SK-N-SH (cell line): ENCODE measurements around the gene CDKAL1. TPM values are rescaled to one million over a fixed set of nuclear protein-coding genes. Genes with fewer than 3 reads are reported as not detected.
A peak's percentile ranks its signal among the peaks of the same experiment; 100 is the strongest.

Experiments
- CTCF ChIA-PET: fragments of 300-600, 350-600 bp; formaldehyde crosslinking; extraction: SDS; loops from one replicate; lab custom pipeline; 2021; lab: Yijun Ruan, JAX
- POLR2A ChIA-PET: fragments of 350-600 bp; sonication (Branson Sonifier 250); formaldehyde crosslinking; extraction: SDS; loops from one replicate; lab custom pipeline; 2020; ENCODE audit warnings: antibody characterized with exemption, inconsistent platforms; lab: Yijun Ruan, JAX
- DNase-seq: peaks from one replicate; pipeline ENCODE4 v3.0.0; 2012
- H2AFZ ChIP-seq: fragments of 200-600 bp; sonication (generic); 2 replicates; pipeline ENCODE4 v1.8.1; 2016; ENCODE audit warnings: antibody characterized with exemption, mild to moderate bottlenecking, low read depth
- H3F3A ChIP-seq: fragments of 200-600 bp; sonication (generic); replicated peaks from 2 replicates; pipeline ENCODE3; 2016; ENCODE audit warnings: antibody characterized with exemption, mild to moderate bottlenecking; ENCODE audit not compliant: insufficient read depth
- H3K27ac ChIP-seq, 2 experiments: fragments of 200-500 bp in 1 of 2; fragments of 200-600 bp in 1 of 2; sonication (Bioruptor generic) in 1 of 2; sonication (generic), shearing (Covaris generic) in 1 of 2; 2 replicates each; pipeline versions ENCODE4 v1.5.1 to v1.6.1; 2014 to 2016; ENCODE audit warnings: low read depth in 2 of 2, inconsistent platforms in 1 of 2, low read length in 1 of 2, mild to moderate bottlenecking in 1 of 2, mixed read lengths in 1 of 2
- H3K27me3 ChIP-seq: fragments of 200-600 bp; sonication (generic), shearing (Covaris generic); 2 replicates; pipeline ENCODE4 v1.6.1; 2016; ENCODE audit warnings: mixed run types; ENCODE audit not compliant: insufficient read depth
- H3K36me3 ChIP-seq, 2 experiments: fragments of 200-500 bp in 1 of 2; fragments of 200-600 bp in 1 of 2; sonication (Bioruptor generic) in 1 of 2; sonication (generic) in 1 of 2; replicated peaks in 1 of 2; 2 replicates each; pipeline versions ENCODE3 to v1.5.1; 2014 to 2016; ENCODE audit warnings: low read length in 1 of 2, mild to moderate bottlenecking in 1 of 2; ENCODE audit not compliant: insufficient read depth in 2 of 2, control insufficient read depth in 1 of 2
- H3K4me1 ChIP-seq, 2 experiments: fragments of 200-500 bp in 1 of 2; fragments of 200-600 bp in 1 of 2; sonication (Bioruptor generic) in 1 of 2; sonication (generic), shearing (Covaris generic) in 1 of 2; 2 replicates each; pipeline versions ENCODE4 v1.5.1 to v1.6.1; 2014 to 2016; ENCODE audit warnings: low read depth in 1 of 2, low read length in 1 of 2, mixed run types in 1 of 2; ENCODE audit not compliant: insufficient read depth in 2 of 2, control insufficient read depth in 1 of 2
- H3K4me2 ChIP-seq: fragments of 200-600 bp; sonication (generic), shearing (Covaris generic); 2 replicates; pipeline ENCODE4 v1.6.1; 2017; ENCODE audit warnings: mixed run types
- H3K4me3 ChIP-seq, 2 experiments: fragments of 200-500 bp in 1 of 2; fragments of 200-600 bp in 1 of 2; sonication (Bioruptor generic) in 1 of 2; sonication (generic), shearing (Covaris generic) in 1 of 2; 2 replicates each; pipeline versions ENCODE4 v1.5.1 to v1.8.1; 2014 to 2016; ENCODE audit warnings: low read depth in 2 of 2, inconsistent platforms in 1 of 2, low read length in 1 of 2, mild to moderate bottlenecking in 1 of 2, mixed read lengths in 1 of 2, moderate library complexity in 1 of 2
- H3K79me2 ChIP-seq: fragments of 200-600 bp; sonication (generic); 2 replicates; pipeline ENCODE4 v1.8.1; 2017; ENCODE audit warnings: mild to moderate bottlenecking; ENCODE audit not compliant: insufficient read depth
- H3K9ac ChIP-seq: fragments of 200-600 bp; sonication (generic); 2 replicates; pipeline ENCODE4 v1.6.1; 2017; ENCODE audit warnings: mixed run types
- H3K9me2 ChIP-seq: fragments of 200-600 bp; sonication (generic); 2 replicates; pipeline ENCODE4 v1.6.1; 2017; ENCODE audit warnings: mixed run types
- H3K9me3 ChIP-seq: fragments of 200-600 bp; sonication (generic); 2 replicates; pipeline ENCODE4 v1.6.1; 2017; ENCODE audit warnings: mixed run types, mild to moderate bottlenecking, moderate library complexity
- H4K20me1 ChIP-seq: fragments of 200-600 bp; sonication (generic); 2 replicates; pipeline ENCODE4 v1.6.1; 2017; ENCODE audit warnings: mild to moderate bottlenecking, mixed run types; ENCODE audit not compliant: insufficient read depth
- CTCF ChIP-seq: fragments of 200-600 bp; sonication (generic); IDR thresholded peaks from 2 replicates; pipeline ENCODE4 v1.6.1; 2017; ENCODE audit warnings: antibody characterized with exemption, mild to moderate bottlenecking, moderate library complexity
- EZH2phosphoT487 ChIP-seq: fragments of 200-600 bp; sonication (generic); IDR thresholded peaks from 2 replicates; pipeline ENCODE4 v1.6.1; 2017; ENCODE audit warnings: low read depth, mixed run types, mild to moderate bottlenecking, antibody characterized with exemption, moderate library complexity, borderline replicate concordance
- FOSL2 ChIP-seq: IDR thresholded peaks from 2 replicates; pipeline ENCODE4 v1.4.0; 2012; ENCODE audit warnings: low read depth, mild to moderate bottlenecking, moderate library complexity, borderline replicate concordance
- GATA2 ChIP-seq: sonication (generic); formaldehyde crosslinking; IDR thresholded peaks from 2 replicates; pipeline ENCODE4 v1.5.0; 2020; ENCODE audit warnings: mild to moderate bottlenecking, missing genetic modification reagents
- IRF3 ChIP-seq: fragments of 150-350 bp; IDR thresholded peaks from 2 replicates; pipeline ENCODE4 v1.6.1; 2016; ENCODE audit warnings: mild to moderate bottlenecking, low read depth, low read length
- JUND ChIP-seq: IDR thresholded peaks from 2 replicates; pipeline ENCODE4 v1.4.0; 2012
- MEF2A ChIP-seq: IDR thresholded peaks from 2 replicates; pipeline ENCODE4 v1.4.0; 2012; ENCODE audit warnings: low read depth, borderline replicate concordance
- NRF1 ChIP-seq: IDR thresholded peaks from 2 replicates; pipeline ENCODE4 v1.6.1; 2012; ENCODE audit warnings: low read depth, mild to moderate bottlenecking, low read length
- PBX3 ChIP-seq: IDR thresholded peaks from 2 replicates; pipeline ENCODE4; 2012
- POLR2AphosphoS5 ChIP-seq: IDR thresholded peaks from 2 replicates; pipeline ENCODE4 v1.6.1; 2012; ENCODE audit warnings: low read depth, low read length
- RFX5 ChIP-seq: IDR thresholded peaks from 2 replicates; pipeline ENCODE4 v1.6.1; 2012; ENCODE audit warnings: mild to moderate bottlenecking, improper control_type of control experiment, low read length
- RXRA ChIP-seq: IDR thresholded peaks from 2 replicates; pipeline ENCODE4 v1.4.0; 2012; ENCODE audit warnings: low read depth, mild to moderate bottlenecking, borderline replicate concordance
- SIN3A ChIP-seq: IDR thresholded peaks from 2 replicates; pipeline ENCODE4 v1.6.1; 2012; ENCODE audit warnings: low read depth, mild to moderate bottlenecking, low read length, moderate library complexity, borderline replicate concordance
- TAF1 ChIP-seq: IDR thresholded peaks from 2 replicates; pipeline ENCODE4 v1.6.1; 2012; ENCODE audit warnings: low read depth, mild to moderate bottlenecking, low read length, moderate library complexity, borderline replicate concordance
- TCF12 ChIP-seq: IDR thresholded peaks from 2 replicates; pipeline ENCODE4 v1.4.0; 2012
- TEAD4 ChIP-seq: IDR thresholded peaks from 2 replicates; pipeline ENCODE4 v1.4.0; 2012; ENCODE audit warnings: mild to moderate bottlenecking, borderline replicate concordance; ENCODE audit not compliant: insufficient read depth
- USF1 ChIP-seq: IDR thresholded peaks from 2 replicates; pipeline ENCODE4 v1.4.0; 2012; ENCODE audit warnings: low read depth, borderline replicate concordance
- YY1 ChIP-seq: IDR thresholded peaks from 2 replicates; pipeline ENCODE4 v1.4.0; 2012; ENCODE audit warnings: low read depth, mild to moderate bottlenecking
- ZBTB33 ChIP-seq: IDR thresholded peaks from 2 replicates; pipeline ENCODE4 v1.4.0; 2012; ENCODE audit warnings: low read depth, borderline replicate concordance
- WGBS: methylation state at CpG from one replicate; pipeline ENCODE4 v1.1.6; 2017; ENCODE audit warnings: low lambda C conversion rate; 5-methylcytosine and 5-hydroxymethylcytosine counted together
- polyA plus RNA-seq, 3 experiments: library from polyadenylated mRNA; depleted of rRNA; stranded (reverse); fragments of >200 nt; gene quantifications; 2 replicates each; pipeline ENCODE4 v1.2.3, GENCODE V29; 2012
- TF ChIP-seq, protein P1 (sequence below): IDR thresholded peaks from 2 replicates; pipeline ENCODE4 v1.4.0; 2012; ENCODE audit warnings: low read depth
- TF ChIP-seq, protein P2 (sequence below): IDR thresholded peaks from 2 replicates; pipeline ENCODE4 v1.6.1; 2012; ENCODE audit warnings: mild to moderate bottlenecking, low read depth, low read length, moderate library complexity

The CDKAL1 gene
- polyA plus RNA-seq, 1 of the 3 experiments (the other 2 are of a cell fraction), result 2.6 TPM

- no peak overlapping the region for H3K9ac ChIP-seq
- H3K4me3 ChIP-seq, result no peak overlapping the region
- no peaks in the 10 kb centered on the region for H3K27me3 ChIP-seq
- POLR2A ChIA-PET, result no interaction called here
- H3K36me3 ChIP-seq, result no peaks in the 10 kb centered on the region
- 64% methylated on average over 3 of the region's 3 CpGs for WGBS
- no peaks in the 10 kb centered on the region for H4K20me1 ChIP-seq
- peaks cover 8 to 19% of the 10 kb centered on the region in 2 experiments; a peak in 3 of 4 replicates for H3K4me1 ChIP-seq
- CTCF ChIA-PET, result interaction anchor here (0.7 to 1.2 kb wide), 2 partner anchors 154 to 463 kb away, joined by 3 read pairs; no protein-coding TSS in a partner anchor
- H3K4me2 ChIP-seq, result no peak overlapping the region
- H3K9me2 ChIP-seq, result no peaks in the 10 kb centered on the region
- peak overlapping the region; percentile 56 to 86 for H3K27ac ChIP-seq
- DNase-seq, result no peak
- H3F3A ChIP-seq, result peaks cover 10% of the 10 kb centered on the region
- H2AFZ ChIP-seq, result no peak overlapping the region
- H3K9me3 ChIP-seq, result no peaks in the 10 kb centered on the region
- no peaks in the 10 kb centered on the region for H3K79me2 ChIP-seq
- TF ChIP-seq TAF1 (0 out of 2 replicates have a peak, but pooled peaks have one; percentile 22), POLR2AphosphoS5 (peak; percentile 91), EZH2phosphoT487 (no peak), CTCF (no peak), TEAD4 (peak; percentile 96), MEF2A (peak; percentile 32; the same call in 1 of the 2 replicates), FOSL2 (peak; percentile 83), GATA2 (peak; percentile 49), RFX5 (no peak), ZBTB33 (peak; percentile 81; the same call in 1 of the 2 replicates), NRF1 (no peak), SIN3A (0 out of 2 replicates have a peak, but pooled peaks have one; percentile 26), RXRA (peak; percentile 60; the same call in 1 of the 2 replicates), YY1 (peak; percentile 39; the same call in 1 of the 2 replicates), IRF3 (no peak), JUND (peak; percentile 97), USF1 (peak; percentile 14; the same call in 1 of the 2 replicates), TCF12 (peak; percentile 99), PBX3 (peak; percentile 98)
- TF ChIP-seq, protein P1, sequence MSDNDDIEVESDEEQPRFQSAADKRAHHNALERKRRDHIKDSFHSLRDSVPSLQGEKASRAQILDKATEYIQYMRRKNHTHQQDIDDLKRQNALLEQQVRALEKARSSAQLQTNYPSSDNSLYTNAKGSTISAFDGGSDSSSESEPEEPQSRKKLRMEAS, result peak; percentile 55; the same call in 1 of the 2 replicates
- TF ChIP-seq, protein P2, sequence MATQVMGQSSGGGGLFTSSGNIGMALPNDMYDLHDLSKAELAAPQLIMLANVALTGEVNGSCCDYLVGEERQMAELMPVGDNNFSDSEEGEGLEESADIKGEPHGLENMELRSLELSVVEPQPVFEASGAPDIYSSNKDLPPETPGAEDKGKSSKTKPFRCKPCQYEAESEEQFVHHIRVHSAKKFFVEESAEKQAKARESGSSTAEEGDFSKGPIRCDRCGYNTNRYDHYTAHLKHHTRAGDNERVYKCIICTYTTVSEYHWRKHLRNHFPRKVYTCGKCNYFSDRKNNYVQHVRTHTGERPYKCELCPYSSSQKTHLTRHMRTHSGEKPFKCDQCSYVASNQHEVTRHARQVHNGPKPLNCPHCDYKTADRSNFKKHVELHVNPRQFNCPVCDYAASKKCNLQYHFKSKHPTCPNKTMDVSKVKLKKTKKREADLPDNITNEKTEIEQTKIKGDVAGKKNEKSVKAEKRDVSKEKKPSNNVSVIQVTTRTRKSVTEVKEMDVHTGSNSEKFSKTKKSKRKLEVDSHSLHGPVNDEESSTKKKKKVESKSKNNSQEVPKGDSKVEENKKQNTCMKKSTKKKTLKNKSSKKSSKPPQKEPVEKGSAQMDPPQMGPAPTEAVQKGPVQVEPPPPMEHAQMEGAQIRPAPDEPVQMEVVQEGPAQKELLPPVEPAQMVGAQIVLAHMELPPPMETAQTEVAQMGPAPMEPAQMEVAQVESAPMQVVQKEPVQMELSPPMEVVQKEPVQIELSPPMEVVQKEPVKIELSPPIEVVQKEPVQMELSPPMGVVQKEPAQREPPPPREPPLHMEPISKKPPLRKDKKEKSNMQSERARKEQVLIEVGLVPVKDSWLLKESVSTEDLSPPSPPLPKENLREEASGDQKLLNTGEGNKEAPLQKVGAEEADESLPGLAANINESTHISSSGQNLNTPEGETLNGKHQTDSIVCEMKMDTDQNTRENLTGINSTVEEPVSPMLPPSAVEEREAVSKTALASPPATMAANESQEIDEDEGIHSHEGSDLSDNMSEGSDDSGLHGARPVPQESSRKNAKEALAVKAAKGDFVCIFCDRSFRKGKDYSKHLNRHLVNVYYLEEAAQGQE, result no peak
Measured at GRCh38 chr6:21026576-21027273, 492.5 kb downstream of the CDKAL1 start.
